KMS-11 (cell line): ENCODE results near the gene ADGRF3.

ENCODE experiments used
- H2AFZ ChIP-seq: fragments of 200-600 bp; sonication (generic); 2 replicates; pipeline ENCODE4 v1.6.1; 2016; ENCODE audit warnings: antibody characterized with exemption, mixed run types, low read depth
- H3K27ac ChIP-seq: fragments of 200-600 bp; sonication (generic); 2 replicates; pipeline ENCODE4 v1.6.1; 2016; ENCODE audit warnings: mild to moderate bottlenecking, mixed run types
- H3K27me3 ChIP-seq: fragments of 200-600 bp; sonication (generic); 2 replicates; pipeline ENCODE4 v1.6.1; 2017; ENCODE audit warnings: mild to moderate bottlenecking, low read depth, mixed run types, moderate library complexity; ENCODE audit not compliant: insufficient read depth
- H3K36me3 ChIP-seq: fragments of 200-600 bp; sonication (generic); 2 replicates; pipeline ENCODE4 v1.6.1; 2017; ENCODE audit warnings: mild to moderate bottlenecking, mixed run types; ENCODE audit not compliant: insufficient read depth
- H3K4me1 ChIP-seq: fragments of 200-600 bp; sonication (generic); 2 replicates; pipeline ENCODE4 v1.6.1; 2016; ENCODE audit warnings: mild to moderate bottlenecking, low read depth, mixed run types; ENCODE audit not compliant: poor library complexity, severe bottlenecking
- H3K4me2 ChIP-seq: fragments of 200-600 bp; sonication (generic); 2 replicates; pipeline ENCODE4 v1.7.0; 2016; ENCODE audit warnings: mild to moderate bottlenecking, mixed run types
- H3K4me3 ChIP-seq: fragments of 200-600 bp; sonication (generic); IDR thresholded peaks from 2 replicates; pipeline ENCODE4 v1.6.1; 2017; ENCODE audit warnings: low read depth, low read length, mixed read lengths; ENCODE audit not compliant: insufficient read depth
- H3K79me2 ChIP-seq: fragments of 200-600 bp; sonication (generic); 2 replicates; pipeline ENCODE4 v1.6.1; 2016; ENCODE audit warnings: low read depth, mixed run types; ENCODE audit not compliant: insufficient read depth
- H3K9ac ChIP-seq: fragments of 200-600 bp; sonication (generic); 2 replicates; pipeline ENCODE4 v1.6.1; 2016; ENCODE audit warnings: mild to moderate bottlenecking, mixed run types
- H4K20me1 ChIP-seq: fragments of 200-600 bp; sonication (generic); 2 replicates; pipeline ENCODE4 v1.6.1; 2016; ENCODE audit warnings: mild to moderate bottlenecking, mixed run types; ENCODE audit not compliant: insufficient read depth
- CTCF ChIP-seq: fragments of 200-600 bp; sonication (generic); conservative IDR thresholded peaks from 2 replicates; pipeline ENCODE4 v1.6.1; 2017; ENCODE audit warnings: low read depth, mild to moderate bottlenecking, antibody characterized with exemption, low read length, moderate library complexity, mixed read lengths

ADGRF3 gene

GRCh38 chr2:26351375-26352090, 4.9 kb upstream of the ADGRF3 start:
- TF ChIP-seq CTCF, result no peak
- Histone ChIP-seq H3K4me1 (peaks cover 13% of the 10 kb centered on the region), H3K27ac (no peak overlapping the region), H3K4me2 (no peak overlapping the region), H4K20me1 (peaks cover 14% of the 10 kb centered on the region; the same call in 1 of the 2 replicates), H3K27me3 (no peaks in the 10 kb centered on the region), H3K4me3 (no peak overlapping the region), H2AFZ (no peak overlapping the region), H3K36me3 (peaks cover 4% of the 10 kb centered on the region; the same call in 1 of the 2 replicates), H3K9ac (no peak overlapping the region), H3K79me2 (peaks cover 99% of the 10 kb centered on the region)

- H3K27ac ChIP-seq, result no peak overlapping the region
- no peak overlapping the region for H3K4me2 ChIP-seq
- H2AFZ ChIP-seq, result no peak overlapping the region
- peaks cover 4% of the 10 kb centered on the region; the same call in 1 of the 2 replicates for H3K36me3 ChIP-seq
- no peak for TF ChIP-seq CTCF
- H3K9ac ChIP-seq, result no peak overlapping the region
- no peaks in the 10 kb centered on the region for H3K27me3 ChIP-seq
- peaks cover 91% of the 10 kb centered on the region for H3K79me2 ChIP-seq
- no peak overlapping the region for H3K4me3 ChIP-seq
- H4K20me1 ChIP-seq, result peaks cover 4% of the 10 kb centered on the region; the same call in 1 of the 2 replicates
- H3K4me1 ChIP-seq, result peaks cover 14% of the 10 kb centered on the region
Observed at GRCh38 chr2:26349690-26350089, 3.1 kb upstream of the ADGRF3 start.

- peaks cover 24% of the 10 kb centered on the region for H3K4me1 ChIP-seq
- H3K27me3 ChIP-seq, result no peaks in the 10 kb centered on the region
- peak overlapping the region; percentile 82 for H3K27ac ChIP-seq
- H3K36me3 ChIP-seq, result peaks cover 4% of the 10 kb centered on the region; the same call in 1 of the 2 replicates
- H4K20me1 ChIP-seq, result 0 out of 2 replicates have a peak, but pooled peaks cover 4% of the 10 kb centered on the region
- peak overlapping the region; percentile 78 for H3K4me3 ChIP-seq
- TF ChIP-seq CTCF, result no peak
- peak overlapping the region; percentile 98 for H3K4me2 ChIP-seq
- peaks cover 79% of the 10 kb centered on the region for H3K79me2 ChIP-seq
- H2AFZ ChIP-seq, result no peak overlapping the region
- H3K9ac ChIP-seq, result peak overlapping the region; percentile 83; the same call in 1 of the 2 replicates
Observed at GRCh38 chr2:26347286-26347865, 787 bp upstream of the ADGRF3 start.

DNA sequence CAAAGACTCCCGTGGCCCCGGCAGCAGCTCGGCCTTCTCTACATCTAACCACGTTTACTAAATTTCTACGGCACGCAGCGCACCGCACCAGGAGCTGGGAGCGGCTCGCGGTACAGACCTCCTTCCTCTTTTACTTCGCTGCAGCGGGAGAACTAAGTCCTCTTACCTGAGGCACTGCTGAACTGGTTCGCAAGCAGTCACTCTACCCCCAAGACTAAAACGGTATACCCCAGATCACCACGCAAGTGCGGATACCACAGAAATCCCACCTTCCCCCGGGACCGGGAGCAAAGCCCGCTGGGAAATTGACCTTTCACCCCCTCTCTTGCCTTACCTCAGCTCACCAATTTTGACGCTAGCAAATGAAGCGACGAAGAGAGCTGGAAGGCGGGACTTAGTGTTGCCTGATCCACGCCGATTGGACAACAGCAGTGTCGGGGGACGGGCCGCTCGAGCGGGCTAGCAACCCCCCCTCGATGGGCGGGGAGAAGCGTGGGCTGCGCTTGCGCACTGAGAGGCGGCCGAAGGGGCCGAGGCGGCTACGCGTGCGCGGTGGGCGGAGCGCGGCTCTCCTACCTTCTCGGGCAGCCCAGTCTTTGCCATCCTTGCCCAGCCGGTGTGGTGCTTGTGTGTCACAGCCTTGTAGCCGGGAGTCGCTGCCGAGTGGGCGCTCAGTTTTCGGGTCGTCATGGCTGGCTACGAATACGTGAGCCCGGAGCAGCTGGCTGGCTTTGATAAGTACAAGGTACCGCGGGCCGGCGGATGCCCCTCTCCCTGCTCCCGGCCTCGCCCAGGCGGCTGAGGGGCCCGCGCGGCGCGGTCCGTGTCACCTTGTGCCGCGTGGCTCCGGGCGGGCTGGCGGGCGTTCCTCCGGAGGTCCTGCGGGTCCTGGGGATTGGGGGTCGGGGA, 790 bp downstream of the ADGRF3 start, which contains the start of gene SELENOI:
TSS of gene SELENOI (plus strand) at position 599 of the 909 bp plus-strand sequence. CDS start at position 689, 90 bp downstream.
- H2AFZ ChIP-seq, result peak within 1 kb of the TSS; percentile 80
- peak within 1 kb of the TSS; percentile 83 for H3K9ac ChIP-seq
- H4K20me1 ChIP-seq, result 0 out of 2 replicates have a peak, but pooled peaks cover 4% of the 10 kb centered on the region
- H3K4me2 ChIP-seq, result peak within 1 kb of the TSS; percentile 98
- peaks cover 24% of the 10 kb centered on the region for H3K4me1 ChIP-seq
- no peaks in the 10 kb centered on the region for H3K27me3 ChIP-seq
- H3K4me3 ChIP-seq, result peak within 1 kb of the TSS; percentile 89
- H3K36me3 ChIP-seq, result peaks cover 4% of the 10 kb centered on the region; the same call in 1 of the 2 replicates
- peaks cover 63% of the 10 kb centered on the region for H3K79me2 ChIP-seq
- no peak for TF ChIP-seq CTCF
- peak within 1 kb of the TSS; percentile 82 for H3K27ac ChIP-seq
